Adrenal gland (tissue), 12 donors: Measurements from ENCODE around the gene LY6G6F. TPM values are rescaled to one million over a fixed set of nuclear protein-coding genes. Genes with fewer than 3 reads are reported as not detected.
A peak's percentile ranks its signal among the peaks of the same experiment; 100 is the strongest.

Source experiments
- DNase-seq, 7 donors: peaks; one replicate each; pipeline ENCODE4 v3.0.0-alpha.2; 2019 to 2020
- H3K27ac ChIP-seq, 5 donors: fragments of 200-600 bp; sonication (generic) in 4 of 5; 1 replicate in 3 of 5; 2 replicates in 2 of 5; pipeline versions ENCODE4 v1.5.1 to v1.8.0; 2016 to 2020; ENCODE audit warnings: mild to moderate bottlenecking in 1 of 5
- H3K27me3 ChIP-seq: fragments of 200-600 bp; 2 replicates; pipeline ENCODE4 v1.8.0; 2021
- H3K36me3 ChIP-seq, 2 donors: fragments of 200-600 bp; replicated peaks in 1 of 2; 1 replicate in 1 of 2; 2 replicates in 1 of 2; pipeline versions ENCODE4 v1.5.1 to v1.8.0; 2018 to 2022
- H3K4me1 ChIP-seq, 2 donors: fragments of 200-600 bp; replicated peaks in 1 of 2; 1 replicate in 1 of 2; 2 replicates in 1 of 2; pipeline versions ENCODE4 v1.5.1 to v1.8.0; 2018 to 2021
- H3K4me3 ChIP-seq, 4 donors: fragments of 200-600 bp; sonication (generic) in 3 of 4; one replicate each; pipeline ENCODE4 v1.5.1; 2016 to 2018
- H3K9me3 ChIP-seq, 3 donors: fragments of 200-600 bp; sonication (generic) in 1 of 3; replicated peaks in 1 of 3; 1 replicate in 2 of 3; 2 replicates in 1 of 3; pipeline versions ENCODE4 v1.5.1 to v1.8.0; 2016 to 2021
- POLR2A ChIP-seq, 2 donors: fragments of 450-650 bp; IDR thresholded peaks; one replicate each; pipeline ENCODE4 v1.6.1; 2017; ENCODE audit warnings: antibody characterized with exemption in 2 of 2, mild to moderate bottlenecking in 2 of 2, moderate library complexity in 1 of 2
- WGBS, 4 donors: extraction: QIAGEN DNeasy Blood & Tissue Kit in 2 of 4; methylation state at CpG; one replicate each; pipeline versions ENCODE4 v1.1.5 to v1.1.7; 2013 to 2017; 5-methylcytosine and 5-hydroxymethylcytosine counted together
- intact Hi-C, 2 donors: fragments of 100-400 bp; cut with DNase I; formaldehyde crosslinking; loops; one replicate each; pipeline versions ENCODE4 v1.14.1 to v1.15.0; 2022 to 2023
- polyA plus RNA-seq, 3 donors: library from polyadenylated mRNA; stranded (reverse); fragments of 200-250 nt in 2 of 3; fragments of 350-450 nt in 1 of 3; fragmentation: Illumina TruSeq in 1 of 3; extraction: RNeasy Lipid Tissue Mini Kit (QIAGEN cat#74804) in 1 of 3; gene quantifications; one replicate each; pipeline ENCODE4 v1.2.3, GENCODE V29; 2013 to 2014
- total RNA-seq, 9 donors: library from RNA; depleted of rRNA in 4 of 9; stranded (reverse); fragments of >200 nt in 4 of 9; fragments of 120-200 nt in 1 of 9; fragmentation: NEBNext Ultra II Directional in 1 of 9; extraction: Animal tissue kit (Norgen Biotek cat#: 25700) in 1 of 9; gene quantifications; one replicate each; pipeline versions ENCODE4 v1.1.0 to v1.2.4, GENCODE V29; 2013 to 2023
- TF ChIP-seq, protein P1 (sequence below), 6 experiments: fragments of 450-650 bp in 4 of 6; fragments of 200-600 bp in 2 of 6; sonication (generic) in 1 of 6; IDR thresholded peaks; 1 replicate in 5 of 6; 2 replicates in 1 of 6; pipeline versions ENCODE4 v1.5.1 to v1.8.0; 2016 to 2021; ENCODE audit warnings: antibody characterized with exemption in 6 of 6, mild to moderate bottlenecking in 2 of 6, moderate library complexity in 1 of 6
- donor health status: healthy with polysubstance abuse.
- donor health status: Bipolar disorder and iron deficiency.
- donor health status: DM: yes; HTN: yes; CAD: no.
- donor health status: DM: no; HTN: no; CAD: no.
- donor health status: DM: no; HTN: no; CAD: no.
- donor health status: DM: yes; HTN: yes; CAD: no.

The LY6G6F gene
- total and polyA plus RNA-seq, 12 donors, result 0.44 TPM; not detected in 11

DNA sequence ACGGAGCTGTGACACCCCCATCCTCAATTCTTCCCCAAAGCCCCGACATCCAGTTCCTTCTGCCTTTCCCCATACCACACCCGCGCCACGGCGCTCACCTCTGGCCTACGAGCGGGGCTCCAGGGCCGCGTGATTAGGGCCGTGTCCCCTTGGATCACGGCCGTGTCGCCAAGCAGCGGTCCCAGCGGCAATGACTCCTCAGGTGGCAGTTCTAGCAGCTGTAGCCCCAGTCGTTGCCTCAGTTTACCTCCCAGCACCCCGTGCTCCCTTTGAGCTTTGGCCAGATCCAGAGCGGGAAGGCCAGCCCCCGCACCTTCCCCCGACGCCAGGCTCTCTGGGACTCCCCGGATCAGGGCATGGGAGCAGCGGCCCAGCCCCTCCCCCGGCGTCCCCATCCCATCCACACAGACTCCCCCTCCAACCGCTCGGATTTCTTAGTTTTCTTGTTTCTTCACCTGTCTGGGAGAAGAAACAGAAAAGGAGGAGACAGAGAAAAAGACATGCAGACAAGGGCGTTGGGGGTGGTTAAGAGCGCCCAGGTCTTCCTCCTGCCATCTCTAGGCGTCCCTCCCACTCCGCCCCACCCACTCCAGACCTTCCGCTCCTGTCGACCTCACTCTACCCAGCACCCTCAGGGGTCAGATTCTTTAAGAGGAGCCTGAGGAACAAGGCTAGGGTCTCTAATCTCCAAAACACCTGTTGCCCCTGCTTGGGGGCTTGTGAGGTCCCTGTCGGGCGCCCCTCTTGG, 22.3 kb downstream of the LY6G6F start, which contains the start of gene DDAH2:
Gene DDAH2 (minus strand): TSS at position 533 of the 748 bp plus-strand sequence. CDS start 138 bp downstream, at position 395.
- TF ChIP-seq, protein P1, sequence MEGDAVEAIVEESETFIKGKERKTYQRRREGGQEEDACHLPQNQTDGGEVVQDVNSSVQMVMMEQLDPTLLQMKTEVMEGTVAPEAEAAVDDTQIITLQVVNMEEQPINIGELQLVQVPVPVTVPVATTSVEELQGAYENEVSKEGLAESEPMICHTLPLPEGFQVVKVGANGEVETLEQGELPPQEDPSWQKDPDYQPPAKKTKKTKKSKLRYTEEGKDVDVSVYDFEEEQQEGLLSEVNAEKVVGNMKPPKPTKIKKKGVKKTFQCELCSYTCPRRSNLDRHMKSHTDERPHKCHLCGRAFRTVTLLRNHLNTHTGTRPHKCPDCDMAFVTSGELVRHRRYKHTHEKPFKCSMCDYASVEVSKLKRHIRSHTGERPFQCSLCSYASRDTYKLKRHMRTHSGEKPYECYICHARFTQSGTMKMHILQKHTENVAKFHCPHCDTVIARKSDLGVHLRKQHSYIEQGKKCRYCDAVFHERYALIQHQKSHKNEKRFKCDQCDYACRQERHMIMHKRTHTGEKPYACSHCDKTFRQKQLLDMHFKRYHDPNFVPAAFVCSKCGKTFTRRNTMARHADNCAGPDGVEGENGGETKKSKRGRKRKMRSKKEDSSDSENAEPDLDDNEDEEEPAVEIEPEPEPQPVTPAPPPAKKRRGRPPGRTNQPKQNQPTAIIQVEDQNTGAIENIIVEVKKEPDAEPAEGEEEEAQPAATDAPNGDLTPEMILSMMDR (IDR thresholded peaks at IDR 0.05), result no peak
- no peak for TF ChIP-seq POLR2A (IDR thresholded peaks at IDR 0.05)
- WGBS, 4 donors, result 20 to 24% (median 22%) methylated on average over 27 to 36 of the region's 36 CpGs
- Histone ChIP-seq H3K4me1 (peaks cover 6 to 56% of the 10 kb centered on the region in 2 donors), H3K36me3 (peaks cover 0 to 36% of the 10 kb centered on the region in 2 donors), H3K4me3 (peak within 1 kb of the TSS in 3 of 4 donors; percentile 43 to 78 (median 51)), H3K9me3 (no peaks in the 10 kb centered on the region), H3K27ac (peak within 1 kb of the TSS; percentile 50 to 93 (median 61)), H3K27me3 (no peaks in the 10 kb centered on the region)
- intact Hi-C loops, result no loop called here
- DNase-seq, result peak in 2 of 7 donors; percentile 37 to 47

DNA sequence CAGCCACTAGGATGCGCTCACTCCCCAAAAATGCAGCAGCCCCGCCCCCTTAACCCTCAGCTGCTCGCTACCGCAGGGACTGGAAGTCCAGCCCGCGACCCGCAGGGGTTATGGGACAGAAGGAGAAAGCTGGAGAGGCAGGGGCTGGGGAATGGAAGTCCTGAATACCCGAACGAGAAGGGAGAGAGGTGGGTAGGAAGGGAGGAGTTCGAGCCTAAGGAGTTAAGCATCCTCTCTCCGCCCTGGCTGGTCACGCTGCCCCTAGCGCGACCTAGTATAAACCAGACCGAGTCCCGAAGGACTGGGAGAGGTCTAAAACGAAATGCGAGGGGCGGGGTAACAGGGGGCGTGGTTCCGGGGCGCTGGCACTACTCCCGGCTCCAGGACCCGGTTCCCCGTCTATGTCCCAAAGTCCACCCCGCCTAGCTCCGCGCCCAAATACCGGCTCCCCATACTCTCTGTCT, 22.9 kb downstream of the LY6G6F start:
- H3K4me3 ChIP-seq, result peak overlapping the region in 3 of 4 donors; percentile 43 to 78 (median 51)
- no peaks in the 10 kb centered on the region for H3K9me3 ChIP-seq
- TF ChIP-seq, protein P1 (IDR thresholded peaks at IDR 0.05), result peak; percentile 26 to 81 (median 64)
- peak; percentile 21 to 45 for TF ChIP-seq POLR2A (IDR thresholded peaks at IDR 0.05)
- no peaks in the 10 kb centered on the region for H3K27me3 ChIP-seq
- DNase-seq, result peak; percentile 86 to 95 (median 90)
- 0% methylated on average over 13 to 29 of the region's 29 CpGs for WGBS, 4 donors
- H3K4me1 ChIP-seq, result peaks cover 11 to 62% of the 10 kb centered on the region in 2 donors
- peaks cover 0 to 37% of the 10 kb centered on the region in 2 donors for H3K36me3 ChIP-seq
- H3K27ac ChIP-seq, result peak overlapping the region; percentile 50 to 93 (median 61)
- intact Hi-C loops, result no loop called here

DNA sequence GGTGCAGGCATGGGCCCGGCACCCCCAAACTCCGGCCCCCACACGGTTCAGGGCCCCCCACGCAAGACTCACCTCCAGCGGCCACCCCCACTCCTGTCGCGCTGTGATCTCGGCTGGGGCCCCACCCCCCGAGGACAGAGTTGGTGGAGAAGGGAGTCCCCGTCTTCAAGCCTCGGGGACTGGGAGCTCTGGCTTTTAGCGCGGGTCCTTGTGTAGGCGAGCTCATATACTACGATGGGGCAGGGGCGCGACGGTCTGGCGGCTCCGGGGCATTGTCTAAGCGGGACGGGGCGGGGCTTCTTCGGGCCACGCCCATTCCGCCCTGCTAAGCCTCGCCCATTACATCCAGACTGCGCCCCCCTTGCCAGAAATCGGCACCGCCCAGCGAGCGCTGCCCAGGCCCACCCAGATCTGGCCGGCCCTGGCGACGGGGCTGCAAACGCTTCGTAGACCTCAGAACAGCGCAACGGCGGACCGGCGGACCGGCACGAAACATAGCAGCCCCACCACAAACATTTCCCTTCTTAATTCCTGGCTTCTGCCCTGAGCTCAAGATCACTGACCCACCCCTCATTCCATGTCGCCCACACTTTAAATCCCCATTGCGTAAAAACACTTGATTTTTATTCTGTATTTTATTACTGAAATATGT, 23.4 kb downstream of the LY6G6F start:
- 4 to 6% (median 4%) methylated on average over 23 to 46 of the region's 46 CpGs for WGBS, 4 donors
- H3K4me1 ChIP-seq, result peaks cover 14 to 66% of the 10 kb centered on the region in 2 donors
- DNase-seq, result peak; percentile 64 to 88 (median 83)
- H3K4me3 ChIP-seq, result peak overlapping the region in 3 of 4 donors; percentile 43 to 78 (median 51)
- peak overlapping the region; percentile 50 to 93 (median 61) for H3K27ac ChIP-seq
- intact Hi-C loops, result loop anchor here in 1 of 2 donors (10.0 kb wide), 1 partner anchor 1685 kb away; the partner anchor contains the start of genes CUTA and PHF1
- H3K9me3 ChIP-seq, result no peaks in the 10 kb centered on the region
- H3K27me3 ChIP-seq, result no peaks in the 10 kb centered on the region
- TF ChIP-seq, protein P1 (IDR thresholded peaks at IDR 0.05), result no peak
- no peak for TF ChIP-seq POLR2A (IDR thresholded peaks at IDR 0.05)
- peaks cover 0 to 37% of the 10 kb centered on the region in 2 donors for H3K36me3 ChIP-seq

DNA sequence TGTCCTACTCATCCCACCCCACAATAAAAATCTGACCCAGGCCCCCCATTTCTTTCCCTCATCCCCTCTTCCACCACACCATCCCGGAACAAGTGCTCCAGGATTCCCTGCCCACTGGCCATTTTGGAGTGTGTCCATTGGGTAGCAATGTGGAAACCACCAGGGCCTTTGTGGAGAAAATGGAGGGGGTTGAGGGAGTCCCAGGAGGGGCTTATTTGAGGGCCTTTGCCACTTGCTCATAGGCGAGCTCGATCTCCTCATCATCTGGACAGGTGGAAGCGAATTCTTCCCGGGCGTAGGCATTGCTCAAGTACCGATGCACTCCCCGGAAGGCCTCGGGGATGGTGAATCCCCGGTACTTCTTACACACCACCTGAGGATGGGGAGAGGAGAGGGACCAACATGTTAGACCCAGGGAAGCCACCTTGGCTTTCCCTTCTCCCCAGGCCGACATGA, 24.0 kb downstream of the LY6G6F start:
- no peak overlapping the region for H3K4me3 ChIP-seq
- no peaks in the 10 kb centered on the region for H3K9me3 ChIP-seq
- peaks cover 0 to 37% of the 10 kb centered on the region in 2 donors for H3K36me3 ChIP-seq
- intact Hi-C loops, result loop anchor here in 1 of 2 donors (10.0 kb wide), 1 partner anchor 1684 kb away; the partner anchor contains the start of genes CUTA and PHF1
- H3K4me1 ChIP-seq, result peaks cover 14 to 66% of the 10 kb centered on the region in 2 donors
- 91 to 93% (median 92%) methylated on average over 10 to 11 of the region's 11 CpGs for whole genome bisulfite sequencing, 4 donors
- no peaks in the 10 kb centered on the region for H3K27me3 ChIP-seq
- H3K27ac ChIP-seq, result peak overlapping the region in 3 of 5 donors; percentile 58 to 93 (median 86)
- TF ChIP-seq, protein P1 (IDR thresholded peaks at IDR 0.05), result no peak
- no peak for TF ChIP-seq POLR2A (IDR thresholded peaks at IDR 0.05)
- DNase-seq, result no peak
